ENCODE measurements around the gene CDKAL1.

Gene CDKAL1

GRCh38 chr6:20599302-20600051 lies 65.2 kb downstream of the CDKAL1 start:
- H3K9ac ChIP-seq (ENCODE audit: low read length): no peak overlapping the region
- H3K27ac ChIP-seq (ENCODE audit: low read length, poor library complexity, severe bottlenecking): no peak overlapping the region
- no peaks in the 10 kb centered on the region for H3K9me3 ChIP-seq (ENCODE audit: control insufficient read depth, low read length)
- no peak for DNase-seq
- H3K4me2 ChIP-seq (ENCODE audit: low read length, poor library complexity, severe bottlenecking): no peak overlapping the region
- H2AK5ac ChIP-seq (ENCODE audit: low read length, severe bottlenecking): no peak overlapping the region
- H3K27me3 ChIP-seq (ENCODE audit: control insufficient read depth in 1 of 2, insufficient read depth in 1 of 2, low read length in 2 of 2): no peaks in the 10 kb centered on the region
- H2BK5ac ChIP-seq (ENCODE audit: low read depth, low read length, poor library complexity, severe bottlenecking): no peak overlapping the region
- 100% methylated on average over 2 of the region's 3 CpGs for WGBS
- no peak overlapping the region for H2BK120ac ChIP-seq (ENCODE audit: low read depth, low read length)
- H3K14ac ChIP-seq (ENCODE audit: low read length in 2 of 2): no peak overlapping the region
- H2AFZ ChIP-seq (ENCODE audit: low read depth, low read length): no peak overlapping the region
- H4K8ac ChIP-seq (ENCODE audit: low read length): no peak overlapping the region
- no peak overlapping the region for H3K18ac ChIP-seq (ENCODE audit: low read depth in 1 of 2, low read length in 2 of 2)
- H3K4me1 ChIP-seq (ENCODE audit: control insufficient read depth, insufficient read depth, low read depth, low read length): no peaks in the 10 kb centered on the region
- H3K23ac ChIP-seq (ENCODE audit: low read length in 2 of 2): no peak overlapping the region
- H3K36me3 ChIP-seq (ENCODE audit: control insufficient read depth in 1 of 2, insufficient read depth in 2 of 2, low read depth in 1 of 2, low read length in 2 of 2): peaks cover 0 to 15% of the 10 kb centered on the region in 2 experiments
- H2BK15ac ChIP-seq (ENCODE audit: low read depth, poor library complexity, severe bottlenecking): no peak overlapping the region
- H3K4me3 ChIP-seq (ENCODE audit: insufficient read depth in 1 of 2, low read depth in 1 of 2, low read length in 2 of 2): no peak overlapping the region
- peaks cover 11% of the 10 kb centered on the region for H3K79me1 ChIP-seq (replicated peaks; ENCODE audit: low read length, poor library complexity, severe bottlenecking)
- no peak overlapping the region for H3K4ac ChIP-seq (ENCODE audit: low read depth in 1 of 2, low read length in 2 of 2)
- H4K91ac ChIP-seq (ENCODE audit: low read length): no peak overlapping the region
- no peak overlapping the region for H2BK12ac ChIP-seq (ENCODE audit: low read length in 2 of 2)

GRCh38 chr6:20600831-20601230 lies 66.6 kb downstream of the CDKAL1 start:
- H3K27ac ChIP-seq (ENCODE audit: low read length, poor library complexity, severe bottlenecking): no peak overlapping the region
- DNase-seq: no peak
- H2BK12ac ChIP-seq (ENCODE audit: low read length in 2 of 2): no peak overlapping the region
- 100% methylated on average over 1 of the region's 3 CpGs for WGBS
- H3K4me3 ChIP-seq (ENCODE audit: insufficient read depth in 1 of 2, low read depth in 1 of 2, low read length in 2 of 2): no peak overlapping the region
- H3K9me3 ChIP-seq (ENCODE audit: control insufficient read depth, low read length): no peaks in the 10 kb centered on the region
- H3K9ac ChIP-seq (ENCODE audit: low read length): no peak overlapping the region
- peaks cover under 1% of the 10 kb centered on the region for H3K4me1 ChIP-seq (ENCODE audit: control insufficient read depth, insufficient read depth, low read depth, low read length)
- no peaks in the 10 kb centered on the region for H3K27me3 ChIP-seq (ENCODE audit: control insufficient read depth in 1 of 2, insufficient read depth in 1 of 2, low read length in 2 of 2)
- H2BK15ac ChIP-seq (ENCODE audit: low read depth, poor library complexity, severe bottlenecking): no peak overlapping the region
- peaks cover 0 to 13% of the 10 kb centered on the region in 2 experiments for H3K36me3 ChIP-seq (ENCODE audit: control insufficient read depth in 1 of 2, insufficient read depth in 2 of 2, low read depth in 1 of 2, low read length in 2 of 2)
- H2BK120ac ChIP-seq (ENCODE audit: low read depth, low read length): no peak overlapping the region
- H4K8ac ChIP-seq (ENCODE audit: low read length): no peak overlapping the region
- no peak overlapping the region for H3K4ac ChIP-seq (ENCODE audit: low read depth in 1 of 2, low read length in 2 of 2)
- H2AFZ ChIP-seq (ENCODE audit: low read depth, low read length): no peak overlapping the region
- H2BK5ac ChIP-seq (ENCODE audit: low read depth, low read length, poor library complexity, severe bottlenecking): no peak overlapping the region
- no peak overlapping the region for H3K18ac ChIP-seq (ENCODE audit: low read depth in 1 of 2, low read length in 2 of 2)
- no peak overlapping the region for H2AK5ac ChIP-seq (ENCODE audit: low read length, severe bottlenecking)
- no peak overlapping the region for H3K14ac ChIP-seq (ENCODE audit: low read length in 2 of 2)
- peaks cover 10% of the 10 kb centered on the region for H3K79me1 ChIP-seq (replicated peaks; ENCODE audit: low read length, poor library complexity, severe bottlenecking)
- no peak overlapping the region for H3K23ac ChIP-seq (ENCODE audit: low read length in 2 of 2)
- no peak overlapping the region for H4K91ac ChIP-seq (ENCODE audit: low read length)
- no peak overlapping the region for H3K4me2 ChIP-seq (ENCODE audit: low read length, poor library complexity, severe bottlenecking)

DNA sequence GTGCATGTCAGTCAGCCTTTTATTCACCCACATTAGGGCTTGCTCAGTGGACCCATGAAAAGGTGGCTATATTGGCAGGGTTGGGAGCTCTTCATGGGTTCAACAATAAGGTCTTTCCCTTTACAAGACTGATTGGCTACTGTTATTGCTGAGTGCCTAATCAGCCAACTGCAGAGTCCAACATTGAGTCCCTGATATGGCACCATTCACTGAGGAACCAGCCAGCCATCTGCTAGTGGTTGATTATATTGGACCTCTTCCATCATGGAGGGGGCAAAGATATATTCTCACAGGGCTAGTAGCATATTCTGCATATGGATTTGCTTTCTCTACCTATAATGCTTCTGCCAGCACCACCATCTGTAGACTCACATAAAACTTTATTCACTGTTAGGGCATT lies 69.9 kb downstream of the CDKAL1 start:
- Histone ChIP-seq H4K91ac (ENCODE audit: low read length) (no peak overlapping the region), H2BK5ac (ENCODE audit: low read depth, low read length, poor library complexity, severe bottlenecking) (no peak overlapping the region), H3K27ac (ENCODE audit: low read length, poor library complexity, severe bottlenecking) (no peak overlapping the region), H4K8ac (ENCODE audit: low read length) (no peak overlapping the region), H3K23ac (ENCODE audit: low read length in 2 of 2) (no peak overlapping the region), H3K4ac (ENCODE audit: low read depth in 1 of 2, low read length in 2 of 2) (no peak overlapping the region), H2BK120ac (ENCODE audit: low read depth, low read length) (no peak overlapping the region), H2BK12ac (ENCODE audit: low read length in 2 of 2) (no peak overlapping the region), H3K18ac (ENCODE audit: low read depth in 1 of 2, low read length in 2 of 2) (no peak overlapping the region), H3K36me3 (ENCODE audit: control insufficient read depth in 1 of 2, insufficient read depth in 2 of 2, low read depth in 1 of 2, low read length in 2 of 2) (no peaks in the 10 kb centered on the region), H2BK15ac (ENCODE audit: low read depth, poor library complexity, severe bottlenecking) (no peak overlapping the region), H3K9ac (ENCODE audit: low read length) (no peak overlapping the region), H2AFZ (ENCODE audit: low read depth, low read length) (no peak overlapping the region), H3K14ac (ENCODE audit: low read length in 2 of 2) (no peak overlapping the region), H3K4me1 (ENCODE audit: control insufficient read depth, insufficient read depth, low read depth, low read length) (peaks cover 1% of the 10 kb centered on the region), H3K4me3 (ENCODE audit: insufficient read depth in 1 of 2, low read depth in 1 of 2, low read length in 2 of 2) (no peak overlapping the region), H3K4me2 (ENCODE audit: low read length, poor library complexity, severe bottlenecking) (no peak overlapping the region), H2AK5ac (ENCODE audit: low read length, severe bottlenecking) (no peak overlapping the region), H3K79me1 (replicated peaks; ENCODE audit: low read length, poor library complexity, severe bottlenecking) (peaks cover 2% of the 10 kb centered on the region), H3K27me3 (ENCODE audit: control insufficient read depth in 1 of 2, insufficient read depth in 1 of 2, low read length in 2 of 2) (no peaks in the 10 kb centered on the region), H3K9me3 (ENCODE audit: control insufficient read depth, low read length) (no peaks in the 10 kb centered on the region)
- DNase-seq: no peak

DNA sequence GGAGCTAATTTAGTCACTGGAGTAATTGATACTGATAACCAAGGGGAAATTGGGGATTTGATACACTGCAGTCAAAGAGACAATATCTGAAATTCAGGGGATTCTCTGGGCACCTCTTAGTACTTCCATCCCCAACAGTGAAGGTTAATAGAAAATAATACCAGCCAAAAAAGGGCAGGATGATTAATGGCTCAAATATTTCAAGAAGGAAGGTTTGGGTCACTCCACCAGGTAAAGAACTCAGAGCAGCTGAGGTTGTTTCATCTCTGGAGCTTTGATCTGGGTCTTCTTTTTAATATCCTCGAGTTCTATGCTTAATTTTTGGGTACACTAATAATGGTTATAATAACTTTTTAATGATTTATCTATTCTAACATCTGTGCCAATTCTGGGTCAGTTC lies 70.8 kb downstream of the CDKAL1 start:
- Histone ChIP-seq H3K79me1 (replicated peaks; ENCODE audit: low read length, poor library complexity, severe bottlenecking) (peaks cover 2% of the 10 kb centered on the region), H3K4me1 (ENCODE audit: control insufficient read depth, insufficient read depth, low read depth, low read length) (peaks cover 1% of the 10 kb centered on the region), H2BK15ac (ENCODE audit: low read depth, poor library complexity, severe bottlenecking) (no peak overlapping the region), H2BK5ac (ENCODE audit: low read depth, low read length, poor library complexity, severe bottlenecking) (no peak overlapping the region), H3K36me3 (ENCODE audit: control insufficient read depth in 1 of 2, insufficient read depth in 2 of 2, low read depth in 1 of 2, low read length in 2 of 2) (no peaks in the 10 kb centered on the region), H3K4me3 (ENCODE audit: insufficient read depth in 1 of 2, low read depth in 1 of 2, low read length in 2 of 2) (no peak overlapping the region), H3K9me3 (ENCODE audit: control insufficient read depth, low read length) (no peaks in the 10 kb centered on the region), H3K27ac (ENCODE audit: low read length, poor library complexity, severe bottlenecking) (no peak overlapping the region), H3K4me2 (ENCODE audit: low read length, poor library complexity, severe bottlenecking) (no peak overlapping the region), H3K14ac (ENCODE audit: low read length in 2 of 2) (no peak overlapping the region), H3K27me3 (ENCODE audit: control insufficient read depth in 1 of 2, insufficient read depth in 1 of 2, low read length in 2 of 2) (no peaks in the 10 kb centered on the region), H3K4ac (ENCODE audit: low read depth in 1 of 2, low read length in 2 of 2) (no peak overlapping the region), H4K91ac (ENCODE audit: low read length) (no peak overlapping the region), H2BK120ac (ENCODE audit: low read depth, low read length) (no peak overlapping the region), H2AK5ac (ENCODE audit: low read length, severe bottlenecking) (no peak overlapping the region), H2BK12ac (ENCODE audit: low read length in 2 of 2) (no peak overlapping the region), H4K8ac (ENCODE audit: low read length) (no peak overlapping the region), H3K18ac (ENCODE audit: low read depth in 1 of 2, low read length in 2 of 2) (no peak overlapping the region), H3K9ac (ENCODE audit: low read length) (no peak overlapping the region), H2AFZ (ENCODE audit: low read depth, low read length) (no peak overlapping the region), H3K23ac (ENCODE audit: low read length in 2 of 2) (no peak overlapping the region)
- WGBS: no CpG with 5 or more reads among the region's 1 CpG
- no peak for DNase-seq

Measured in mesenchymal stem cell (in vitro differentiated cells and primary cell).